PC-3 (cell line): ENCODE data around the gene ADAM19. TPM values are rescaled to one million over a fixed set of nuclear protein-coding genes. Genes with fewer than 3 reads are reported as not detected.

Source experiments
- ATAC-seq: fragments of 200-7000 bp; cut with Tn5 transposase; 2 replicates; pipeline ENCODE4 v1.9.1; 2020; ENCODE audit warnings: mild to moderate bottlenecking, moderate library complexity
- BruUV-seq: library from RNA; stranded (reverse); fragments of 400-500 nt; replicated peaks from 2 replicates; lab custom pipeline; 2021; lab: Mats Ljungman, UMichigan
- CTCF ChIA-PET: fragments of 300-600 bp; sonication (Branson Sonifier 250); formaldehyde crosslinking; loops from one replicate; lab custom pipeline; 2022; ENCODE audit warnings: antibody characterized with exemption; lab: Charles Lee
- POLR2A ChIA-PET: fragments of 300-600 bp; sonication (Branson Sonifier 250); formaldehyde crosslinking; loops from one replicate; lab custom pipeline; 2022; ENCODE audit warnings: antibody characterized with exemption; ENCODE audit not compliant: unreplicated experiment; lab: Charles Lee
- DNase-seq: peaks from one replicate; pipeline ENCODE4 v3.0.0-alpha.2; 2015
- H2AFZ ChIP-seq: fragments of 300-600 bp; sonication (generic); 2 replicates; pipeline ENCODE4 v1.6.0; 2016; ENCODE audit warnings: antibody characterized with exemption, low read length
- H3F3A ChIP-seq: fragments of 300-600 bp; sonication (generic); one replicate; pipeline ENCODE4 v1.6.0; 2017; ENCODE audit warnings: antibody characterized with exemption, low read length, control low read depth, mild to moderate bottlenecking; ENCODE audit not compliant: unreplicated experiment
- H3K27ac ChIP-seq: fragments of 300-600 bp; sonication (generic); 2 replicates; pipeline ENCODE4 v1.5.1; 2016; ENCODE audit warnings: mild to moderate bottlenecking, low read length
- H3K27me3 ChIP-seq: fragments of 300-600 bp; sonication (generic); 2 replicates; pipeline ENCODE4 v1.6.1; 2016; ENCODE audit warnings: low read length, mixed read lengths
- H3K36me3 ChIP-seq: fragments of 300-600 bp; sonication (generic); 2 replicates; pipeline ENCODE4 v1.6.1; 2016; ENCODE audit warnings: low read depth, mixed run types, low read length, mixed read lengths
- H3K4me1 ChIP-seq: fragments of 300-600 bp; sonication (generic); 2 replicates; pipeline ENCODE4 v1.5.1; 2016; ENCODE audit warnings: low read length; ENCODE audit not compliant: insufficient read depth
- H3K4me2 ChIP-seq: fragments of 300-600 bp; sonication (generic); 2 replicates; pipeline ENCODE4 v1.6.0; 2016; ENCODE audit warnings: low read length
- H3K4me3 ChIP-seq: fragments of 300-600 bp; sonication (generic); 2 replicates; pipeline ENCODE4 v1.5.1; 2016; ENCODE audit warnings: mild to moderate bottlenecking, low read length, mixed read lengths
- H3K79me2 ChIP-seq: fragments of 300-600 bp; sonication (generic); 2 replicates; pipeline ENCODE4 v1.6.1; 2017; ENCODE audit warnings: low read length, mixed read lengths
- H3K9ac ChIP-seq: fragments of 300-600 bp; sonication (generic); 2 replicates; pipeline ENCODE4 v1.6.0; 2016; ENCODE audit warnings: mild to moderate bottlenecking, low read length
- H3K9me2 ChIP-seq: fragments of 300-600 bp; sonication (generic); replicated peaks from 2 replicates; pipeline ENCODE4 v1.6.1; 2016; ENCODE audit warnings: mixed run types, low read length, mixed read lengths
- H3K9me3 ChIP-seq: fragments of 300-600 bp; sonication (generic); 2 replicates; pipeline ENCODE4 v1.6.1; 2016; ENCODE audit warnings: low read length, mixed read lengths
- H4K20me1 ChIP-seq: fragments of 300-600 bp; sonication (generic); 2 replicates; pipeline ENCODE4 v1.6.1; 2016; ENCODE audit warnings: low read length, mixed read lengths
- CTCF ChIP-seq: fragments of 300-600 bp; sonication (generic); conservative IDR thresholded peaks from 2 replicates; pipeline ENCODE4 v1.5.1; 2017; ENCODE audit warnings: antibody characterized with exemption, low read depth, mild to moderate bottlenecking, low read length
- EZH2 ChIP-seq: fragments of 300-600 bp; sonication (generic); IDR thresholded peaks from one replicate; pipeline ENCODE4 v1.6.1; 2017; ENCODE audit warnings: antibody characterized with exemption, mild to moderate bottlenecking, low read length; ENCODE audit not compliant: unreplicated experiment
- EZH2phosphoT487 ChIP-seq: fragments of 300-600 bp; sonication (generic); IDR thresholded peaks from 2 replicates; pipeline ENCODE4 v1.6.1; 2018; ENCODE audit warnings: mild to moderate bottlenecking, antibody characterized with exemption, low read length, borderline replicate concordance
- intact Hi-C: fragments of 100-400 bp; cut with micrococcal nuclease; formaldehyde crosslinking; loops from 2 replicates; pipeline ENCODE4 v1.9.0; 2023
- total RNA-seq: library from RNA; depleted of rRNA; stranded (reverse); fragments of >200 nt; gene quantifications from 2 replicates; pipeline ENCODE4 v1.2.3, GENCODE V29; 2014

The ADAM19 gene
- total RNA-seq, 1 experiment from 2014 or later, result 115 TPM

- H3K27ac ChIP-seq, result peak overlapping the region; percentile 88
- H3K4me3 ChIP-seq, result no peak overlapping the region; the same call in 1 of the 2 replicates
- ATAC-seq, result 0 out of 2 replicates have a peak, but pooled peaks have one; percentile 5
- H4K20me1 ChIP-seq, result 0 out of 2 replicates have a peak, but pooled peaks cover 4% of the 10 kb centered on the region
- peak overlapping the region; percentile 64 for H3K4me2 ChIP-seq
- H3K9me3 ChIP-seq, result no peaks in the 10 kb centered on the region
- intact Hi-C loops, result no loop called here
- TF ChIP-seq CTCF (no peak), EZH2phosphoT487 (no peak), EZH2 (no peak)
- peaks cover 67% of the 10 kb centered on the region for H3K4me1 ChIP-seq
- ChIA-PET CTCF (no interaction called here), POLR2A (no interaction called here)
- no peaks in the 10 kb centered on the region for H3K27me3 ChIP-seq
- H3K9me2 ChIP-seq, result no peaks in the 10 kb centered on the region; the same call in 1 of the 2 replicates
- DNase-seq, result peak; percentile 98
- H3K9ac ChIP-seq, result peak overlapping the region; percentile 39
- no peak overlapping the region for H2AFZ ChIP-seq
- BruUV-seq, result no TSS peak
- H3K36me3 ChIP-seq, result peaks cover 74% of the 10 kb centered on the region
- peaks cover 23% of the 10 kb centered on the region for H3F3A ChIP-seq
- H3K79me2 ChIP-seq, result peaks cover 93% of the 10 kb centered on the region
Measured at GRCh38 chr5:157559301-157559700, 16.3 kb downstream of the ADAM19 start.

DNA sequence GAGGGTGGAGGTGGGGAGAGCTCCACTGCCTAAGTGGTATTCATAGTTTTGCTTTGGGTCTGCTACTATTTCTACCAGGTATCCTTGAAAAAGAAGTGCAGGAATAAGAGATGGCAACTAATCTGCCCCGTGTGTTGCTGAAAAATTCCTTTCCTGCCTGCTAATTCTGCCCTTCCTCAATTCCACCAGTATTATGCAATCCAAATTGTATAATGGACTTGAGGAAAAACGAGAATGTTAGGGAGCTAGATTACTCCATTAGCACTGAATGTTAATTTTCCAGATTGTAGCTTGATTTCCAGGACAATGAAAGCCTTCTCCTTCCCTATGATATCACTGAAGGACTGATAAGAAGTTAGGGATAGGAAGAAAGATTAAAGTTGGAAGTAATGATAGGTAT is 16.9 kb downstream of the ADAM19 start:
- ATAC-seq (no peak), DNase-seq (peak; percentile 34)
- Histone ChIP-seq H3K9me2 (no peaks in the 10 kb centered on the region; the same call in 1 of the 2 replicates), H3K36me3 (peaks cover 73% of the 10 kb centered on the region), H3K4me2 (peak overlapping the region; percentile 64), H3F3A (peaks cover 23% of the 10 kb centered on the region), H4K20me1 (0 out of 2 replicates have a peak, but pooled peaks cover 4% of the 10 kb centered on the region), H3K4me1 (peaks cover 64% of the 10 kb centered on the region), H3K4me3 (peak overlapping the region; percentile 11; the same call in 1 of the 2 replicates), H3K9me3 (no peaks in the 10 kb centered on the region), H3K27me3 (no peaks in the 10 kb centered on the region), H3K9ac (peak overlapping the region; percentile 39), H3K27ac (peak overlapping the region; percentile 88), H2AFZ (no peak overlapping the region), H3K79me2 (peaks cover 93% of the 10 kb centered on the region)
- ChIA-PET CTCF (no interaction called here), POLR2A (interaction anchor here (0.5 to 0.6 kb wide), 2 partner anchors 49 to 183 kb away, joined by 3 to 4 read pairs; no protein-coding TSS in a partner anchor)
- no peak for TF ChIP-seq EZH2
- no peak for TF ChIP-seq CTCF
- TF ChIP-seq EZH2phosphoT487, result no peak
- no TSS peak for BruUV-seq
- intact Hi-C loops, result no loop called here

- POLR2A ChIA-PET, result interaction anchor here (0.5 to 0.7 kb wide), 3 partner anchors 48 to 184 kb away, joined by 3 to 4 read pairs (median 4); no protein-coding TSS in a partner anchor
Measured at GRCh38 chr5:157558041-157558595, 17.5 kb downstream of the ADAM19 start.

More at GRCh38 chr5:157558041-157558595, 17.5 kb downstream of the ADAM19 start:
- DNase-seq (peak; percentile 92), ATAC-seq (peak; percentile 85)
- peak overlapping the region; percentile 64 for H3K4me2 ChIP-seq
- no TSS peak for BruUV-seq
- CTCF ChIA-PET, result interaction anchor here (1.0 kb wide), 1 partner anchor 46 kb away, joined by 3 read pairs; no protein-coding TSS in a partner anchor
- intact Hi-C loops, result no loop called here
- peak overlapping the region; percentile 39 for H3K9ac ChIP-seq
- no peaks in the 10 kb centered on the region; the same call in 1 of the 2 replicates for H3K9me2 ChIP-seq
- peak overlapping the region; percentile 19; the same call in 1 of the 2 replicates for H3K4me3 ChIP-seq
- peaks cover 59% of the 10 kb centered on the region for H3K4me1 ChIP-seq
- H3K79me2 ChIP-seq, result peaks cover 93% of the 10 kb centered on the region
- H3K36me3 ChIP-seq, result peaks cover 74% of the 10 kb centered on the region
- 0 out of 2 replicates have a peak, but pooled peaks cover 4% of the 10 kb centered on the region for H4K20me1 ChIP-seq
- no peaks in the 10 kb centered on the region for H3K27me3 ChIP-seq
- no peak overlapping the region for H2AFZ ChIP-seq
- no peaks in the 10 kb centered on the region for H3K9me3 ChIP-seq
- TF ChIP-seq EZH2phosphoT487 (no peak), EZH2 (no peak), CTCF (no peak)
- peaks cover 23% of the 10 kb centered on the region for H3F3A ChIP-seq
- H3K27ac ChIP-seq, result peak overlapping the region; percentile 88
